PC-3 (cell line): ENCODE results near the gene ICE1. TPM values are rescaled to one million over a fixed set of nuclear protein-coding genes. Genes with fewer than 3 reads are reported as not detected.
"Not testable (repeated sequence)": the region's sequence is repeated elsewhere in the genome, so short reads cannot be mapped to it uniquely, and the experiment has no call there.

Experiments used
- ATAC-seq: fragments of 200-7000 bp; cut with Tn5 transposase; 2 replicates; pipeline ENCODE4 v1.9.1; 2020; ENCODE audit warnings: mild to moderate bottlenecking, moderate library complexity
- BruUV-seq: library from RNA; stranded (reverse); fragments of 400-500 nt; replicated peaks from 2 replicates; lab custom pipeline; 2021; lab: Mats Ljungman, UMichigan
- CTCF ChIA-PET: fragments of 300-600 bp; sonication (Branson Sonifier 250); formaldehyde crosslinking; loops from one replicate; lab custom pipeline; 2022; ENCODE audit warnings: antibody characterized with exemption; lab: Charles Lee
- POLR2A ChIA-PET: fragments of 300-600 bp; sonication (Branson Sonifier 250); formaldehyde crosslinking; loops from one replicate; lab custom pipeline; 2022; ENCODE audit warnings: antibody characterized with exemption; ENCODE audit not compliant: unreplicated experiment; lab: Charles Lee
- DNase-seq: peaks from one replicate; pipeline ENCODE4 v3.0.0-alpha.2; 2015
- H2AFZ ChIP-seq: fragments of 300-600 bp; sonication (generic); 2 replicates; pipeline ENCODE4 v1.6.0; 2016; ENCODE audit warnings: antibody characterized with exemption, low read length
- H3F3A ChIP-seq: fragments of 300-600 bp; sonication (generic); one replicate; pipeline ENCODE4 v1.6.0; 2017; ENCODE audit warnings: antibody characterized with exemption, low read length, control low read depth, mild to moderate bottlenecking; ENCODE audit not compliant: unreplicated experiment
- H3K27ac ChIP-seq: fragments of 300-600 bp; sonication (generic); 2 replicates; pipeline ENCODE4 v1.5.1; 2016; ENCODE audit warnings: mild to moderate bottlenecking, low read length
- H3K27me3 ChIP-seq: fragments of 300-600 bp; sonication (generic); 2 replicates; pipeline ENCODE4 v1.6.1; 2016; ENCODE audit warnings: low read length, mixed read lengths
- H3K36me3 ChIP-seq: fragments of 300-600 bp; sonication (generic); 2 replicates; pipeline ENCODE4 v1.6.1; 2016; ENCODE audit warnings: low read depth, mixed run types, low read length, mixed read lengths
- H3K4me1 ChIP-seq: fragments of 300-600 bp; sonication (generic); 2 replicates; pipeline ENCODE4 v1.5.1; 2016; ENCODE audit warnings: low read length; ENCODE audit not compliant: insufficient read depth
- H3K4me2 ChIP-seq: fragments of 300-600 bp; sonication (generic); 2 replicates; pipeline ENCODE4 v1.6.0; 2016; ENCODE audit warnings: low read length
- H3K4me3 ChIP-seq: fragments of 300-600 bp; sonication (generic); 2 replicates; pipeline ENCODE4 v1.5.1; 2016; ENCODE audit warnings: mild to moderate bottlenecking, low read length, mixed read lengths
- H3K79me2 ChIP-seq: fragments of 300-600 bp; sonication (generic); 2 replicates; pipeline ENCODE4 v1.6.1; 2017; ENCODE audit warnings: low read length, mixed read lengths
- H3K9ac ChIP-seq: fragments of 300-600 bp; sonication (generic); 2 replicates; pipeline ENCODE4 v1.6.0; 2016; ENCODE audit warnings: mild to moderate bottlenecking, low read length
- H3K9me2 ChIP-seq: fragments of 300-600 bp; sonication (generic); replicated peaks from 2 replicates; pipeline ENCODE4 v1.6.1; 2016; ENCODE audit warnings: mixed run types, low read length, mixed read lengths
- H3K9me3 ChIP-seq: fragments of 300-600 bp; sonication (generic); 2 replicates; pipeline ENCODE4 v1.6.1; 2016; ENCODE audit warnings: low read length, mixed read lengths
- H4K20me1 ChIP-seq: fragments of 300-600 bp; sonication (generic); 2 replicates; pipeline ENCODE4 v1.6.1; 2016; ENCODE audit warnings: low read length, mixed read lengths
- CTCF ChIP-seq: fragments of 300-600 bp; sonication (generic); conservative IDR thresholded peaks from 2 replicates; pipeline ENCODE4 v1.5.1; 2017; ENCODE audit warnings: antibody characterized with exemption, low read depth, mild to moderate bottlenecking, low read length
- EZH2 ChIP-seq: fragments of 300-600 bp; sonication (generic); IDR thresholded peaks from one replicate; pipeline ENCODE4 v1.6.1; 2017; ENCODE audit warnings: antibody characterized with exemption, mild to moderate bottlenecking, low read length; ENCODE audit not compliant: unreplicated experiment
- EZH2phosphoT487 ChIP-seq: fragments of 300-600 bp; sonication (generic); IDR thresholded peaks from 2 replicates; pipeline ENCODE4 v1.6.1; 2018; ENCODE audit warnings: mild to moderate bottlenecking, antibody characterized with exemption, low read length, borderline replicate concordance
- intact Hi-C: fragments of 100-400 bp; cut with micrococcal nuclease; formaldehyde crosslinking; loops from 2 replicates; pipeline ENCODE4 v1.9.0; 2023
- total RNA-seq: library from RNA; depleted of rRNA; stranded (reverse); fragments of >200 nt; gene quantifications from 2 replicates; pipeline ENCODE4 v1.2.3, GENCODE V29; 2014

ICE1 gene
- total RNA-seq, 1 experiment from 2014 or later = 21.9 TPM

- H2AFZ ChIP-seq = no peak overlapping the region
- ATAC-seq (no peak), DNase-seq (no peak)
- POLR2A ChIA-PET = no interaction called here
- H3K9me3 ChIP-seq = peaks cover 13% of the 10 kb centered on the region; the same call in 1 of the 2 replicates
- no peak for TF ChIP-seq EZH2
- no peak for TF ChIP-seq CTCF
- TF ChIP-seq EZH2phosphoT487 = no peak
- CTCF ChIA-PET = no interaction called here
- H3K4me1 ChIP-seq = no peaks in the 10 kb centered on the region
- H3K9ac ChIP-seq = no peak overlapping the region
- H3K36me3 ChIP-seq = no peaks in the 10 kb centered on the region; the same call in 1 of the 2 replicates
- intact Hi-C loops = no loop called here
- no peaks in the 10 kb centered on the region for H3F3A ChIP-seq
- no peak overlapping the region for H3K4me2 ChIP-seq
- H3K4me3 ChIP-seq = no peak overlapping the region
- H4K20me1 ChIP-seq = no peaks in the 10 kb centered on the region
- H3K27ac ChIP-seq = no peak overlapping the region
- no peaks in the 10 kb centered on the region for H3K9me2 ChIP-seq
- H3K27me3 ChIP-seq = no peaks in the 10 kb centered on the region
- no TSS peak for BruUV-seq
- H3K79me2 ChIP-seq = no peaks in the 10 kb centered on the region
These were observed 17.0 kb upstream of the ICE1 start for GRCh38 chr5:5405441-5405840.

GRCh38 chr5:5407924-5408323, 14.6 kb upstream of the ICE1 start:
- H3K4me2 ChIP-seq = no peak overlapping the region
- H3K27ac ChIP-seq = no peak overlapping the region
- intact Hi-C loops = no loop called here
- no peak overlapping the region for H2AFZ ChIP-seq
- DNase-seq (no peak), ATAC-seq (no peak)
- no peaks in the 10 kb centered on the region for H3K79me2 ChIP-seq
- H3K4me3 ChIP-seq = no peak overlapping the region
- no peaks in the 10 kb centered on the region for H3K27me3 ChIP-seq
- H3K4me1 ChIP-seq = peaks cover 6% of the 10 kb centered on the region; the same call in 1 of the 2 replicates
- H3K9me3 ChIP-seq = peaks cover 13% of the 10 kb centered on the region; the same call in 1 of the 2 replicates
- ChIA-PET POLR2A (no interaction called here), CTCF (no interaction called here)
- no peaks in the 10 kb centered on the region for H3K9me2 ChIP-seq
- H3K36me3 ChIP-seq = no peaks in the 10 kb centered on the region; the same call in 1 of the 2 replicates
- no peaks in the 10 kb centered on the region for H4K20me1 ChIP-seq
- H3K9ac ChIP-seq = no peak overlapping the region
- no TSS peak for BruUV-seq
- no peak for TF ChIP-seq CTCF
- TF ChIP-seq EZH2 = no peak
- TF ChIP-seq EZH2phosphoT487 = no peak
- no peaks in the 10 kb centered on the region for H3F3A ChIP-seq

GRCh38 chr5:5409151-5409810, 13.2 kb upstream of the ICE1 start:
- Histone ChIP-seq H3F3A (no peaks in the 10 kb centered on the region), H2AFZ (no peak overlapping the region), H3K4me3 (no peak overlapping the region), H4K20me1 (no peaks in the 10 kb centered on the region), H3K9me2 (no peaks in the 10 kb centered on the region), H3K79me2 (no peaks in the 10 kb centered on the region), H3K27me3 (no peaks in the 10 kb centered on the region), H3K4me1 (peaks cover 6% of the 10 kb centered on the region; the same call in 1 of the 2 replicates), H3K9me3 (peaks cover 13% of the 10 kb centered on the region; the same call in 1 of the 2 replicates), H3K9ac (no peak overlapping the region), H3K4me2 (no peak overlapping the region), H3K36me3 (no peaks in the 10 kb centered on the region; the same call in 1 of the 2 replicates), H3K27ac (no peak overlapping the region)
- ATAC-seq = no peak
- DNase-seq = peak; percentile 43
- TF ChIP-seq EZH2 = no peak
- no peak for TF ChIP-seq EZH2phosphoT487
- TF ChIP-seq CTCF = no peak
- ChIA-PET CTCF (no interaction called here), POLR2A (no interaction called here)
- no TSS peak for BruUV-seq
- intact Hi-C loops = no loop called here

- H3K9me2 ChIP-seq, DNase-seq, CTCF ChIA-PET, ATAC-seq, BruUV-seq, H3K27me3 ChIP-seq, H2AFZ ChIP-seq, H3K4me3 ChIP-seq, intact Hi-C loops, H3K9ac ChIP-seq, H3K36me3 ChIP-seq, H3K4me2 ChIP-seq, POLR2A ChIA-PET, H4K20me1 ChIP-seq, H3K79me2 ChIP-seq, H3F3A ChIP-seq, H3K4me1 ChIP-seq, H3K27ac ChIP-seq: not testable (repeated sequence)
- H3K9me3 ChIP-seq = peaks cover 11% of the 10 kb centered on the region; the same call in 1 of the 2 replicates
These were observed 8.6 kb upstream of the ICE1 start for GRCh38 chr5:5413856-5414255.
